Measurements from ENCODE around the gene GUCY1A1. TPM values are rescaled to one million over a fixed set of nuclear protein-coding genes. Genes with fewer than 3 reads are reported as not detected.

Gene GUCY1A1
- polyA plus RNA-seq, 1 donor from 2014 or later, result 13.6 TPM

DNA sequence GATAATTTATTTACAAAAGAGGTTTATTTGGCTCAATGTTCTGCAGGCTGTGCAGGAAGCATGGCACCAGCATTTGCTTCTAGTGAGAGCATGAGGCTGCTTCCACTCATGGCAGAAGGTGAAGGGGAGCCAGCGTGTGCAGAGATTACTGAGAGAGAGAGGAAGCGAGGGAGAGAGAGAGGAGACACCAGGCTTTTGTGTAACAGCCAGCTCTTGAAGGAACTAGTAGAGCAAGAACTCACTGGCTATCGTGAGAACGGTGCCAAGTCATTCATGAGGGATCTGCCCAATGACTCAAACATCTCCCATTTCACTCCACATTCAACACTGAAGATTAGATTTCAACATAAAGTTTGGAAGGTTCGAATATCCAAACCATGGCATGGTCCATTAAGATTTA lies 12.7 kb downstream of the GUCY1A1 start:
- Histone ChIP-seq H3K27ac (ENCODE audit: low read length) (no peak overlapping the region), H4K20me1 (ENCODE audit: insufficient read depth) (no peaks in the 10 kb centered on the region), H3K27me3 (ENCODE audit: insufficient read depth, low read depth, low read length) (no peaks in the 10 kb centered on the region), H3K36me3 (ENCODE audit: insufficient read depth, low read length) (no peaks in the 10 kb centered on the region), H3K9ac (ENCODE audit: low read length) (no peak overlapping the region), H3K4me3 (ENCODE audit: low read length) (no peak overlapping the region), H3F3A (ENCODE audit: insufficient read depth, low read length, poor library complexity, severe bottlenecking) (no peaks in the 10 kb centered on the region), H2AFZ (ENCODE audit: low read depth, low read length) (no peak overlapping the region), H3K9me3 (ENCODE audit: low read length) (no peaks in the 10 kb centered on the region), H3K9me2 (ENCODE audit: insufficient read depth, low read length) (no peaks in the 10 kb centered on the region), H3K79me2 (replicated peaks; ENCODE audit: insufficient read depth, low read length) (no peaks in the 10 kb centered on the region), H3K4me2 (ENCODE audit: low read length) (no peak overlapping the region)
- TF ChIP-seq, protein P1, sequence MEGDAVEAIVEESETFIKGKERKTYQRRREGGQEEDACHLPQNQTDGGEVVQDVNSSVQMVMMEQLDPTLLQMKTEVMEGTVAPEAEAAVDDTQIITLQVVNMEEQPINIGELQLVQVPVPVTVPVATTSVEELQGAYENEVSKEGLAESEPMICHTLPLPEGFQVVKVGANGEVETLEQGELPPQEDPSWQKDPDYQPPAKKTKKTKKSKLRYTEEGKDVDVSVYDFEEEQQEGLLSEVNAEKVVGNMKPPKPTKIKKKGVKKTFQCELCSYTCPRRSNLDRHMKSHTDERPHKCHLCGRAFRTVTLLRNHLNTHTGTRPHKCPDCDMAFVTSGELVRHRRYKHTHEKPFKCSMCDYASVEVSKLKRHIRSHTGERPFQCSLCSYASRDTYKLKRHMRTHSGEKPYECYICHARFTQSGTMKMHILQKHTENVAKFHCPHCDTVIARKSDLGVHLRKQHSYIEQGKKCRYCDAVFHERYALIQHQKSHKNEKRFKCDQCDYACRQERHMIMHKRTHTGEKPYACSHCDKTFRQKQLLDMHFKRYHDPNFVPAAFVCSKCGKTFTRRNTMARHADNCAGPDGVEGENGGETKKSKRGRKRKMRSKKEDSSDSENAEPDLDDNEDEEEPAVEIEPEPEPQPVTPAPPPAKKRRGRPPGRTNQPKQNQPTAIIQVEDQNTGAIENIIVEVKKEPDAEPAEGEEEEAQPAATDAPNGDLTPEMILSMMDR (IDR thresholded peaks at IDR 0.05; ENCODE audit: poor library complexity, severe bottlenecking), result no peak
- TF ChIP-seq POLR2AphosphoS5 (IDR thresholded peaks at IDR 0.05) (no peak), SMC3 (conservative IDR thresholded peaks at IDR 0.05; ENCODE audit: poor library complexity) (no peak), MXI1 (conservative IDR thresholded peaks at IDR 0.05; ENCODE audit: poor library complexity, severe bottlenecking) (no peak), RAD21 (conservative IDR thresholded peaks at IDR 0.05) (no peak)

DNA sequence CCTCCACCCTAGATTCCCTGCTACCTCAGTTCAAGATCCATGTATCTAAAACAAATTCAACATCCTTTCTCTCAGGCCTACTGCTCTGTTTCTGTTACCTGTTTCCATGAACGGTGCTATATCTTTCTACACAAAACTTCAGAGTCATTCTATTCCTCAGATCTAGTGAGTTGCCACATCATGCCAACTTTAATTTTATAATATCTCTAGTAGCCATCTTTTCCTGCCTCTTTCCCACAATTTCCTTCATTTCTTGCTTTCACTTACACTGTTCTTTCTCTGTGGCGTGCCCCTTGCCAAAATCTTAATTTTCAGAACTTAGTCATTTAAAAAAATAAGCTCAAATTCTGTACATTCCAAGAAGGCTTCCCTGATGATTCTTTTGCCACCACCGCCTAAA lies 15.2 kb downstream of the GUCY1A1 start:
- Histone ChIP-seq H2AFZ (ENCODE audit: low read depth, low read length) (no peak overlapping the region), H3K79me2 (replicated peaks; ENCODE audit: insufficient read depth, low read length) (no peaks in the 10 kb centered on the region), H3K9me3 (ENCODE audit: low read length) (no peaks in the 10 kb centered on the region), H3K4me2 (ENCODE audit: low read length) (no peak overlapping the region), H3K9me2 (ENCODE audit: insufficient read depth, low read length) (no peaks in the 10 kb centered on the region), H4K20me1 (ENCODE audit: insufficient read depth) (no peaks in the 10 kb centered on the region), H3K27me3 (ENCODE audit: insufficient read depth, low read depth, low read length) (no peaks in the 10 kb centered on the region), H3K4me3 (ENCODE audit: low read length) (no peak overlapping the region), H3F3A (ENCODE audit: insufficient read depth, low read length, poor library complexity, severe bottlenecking) (no peaks in the 10 kb centered on the region), H3K36me3 (ENCODE audit: insufficient read depth, low read length) (no peaks in the 10 kb centered on the region), H3K9ac (ENCODE audit: low read length) (no peak overlapping the region), H3K27ac (ENCODE audit: low read length) (no peak overlapping the region)
- no peak for TF ChIP-seq POLR2AphosphoS5 (IDR thresholded peaks at IDR 0.05)
- TF ChIP-seq, protein P1 (IDR thresholded peaks at IDR 0.05; ENCODE audit: poor library complexity, severe bottlenecking), result no peak
- TF ChIP-seq RAD21 (conservative IDR thresholded peaks at IDR 0.05), result no peak
- TF ChIP-seq MXI1 (conservative IDR thresholded peaks at IDR 0.05; ENCODE audit: poor library complexity, severe bottlenecking), result no peak
- no peak for TF ChIP-seq EZH2 (IDR thresholded peaks at IDR 0.05; ENCODE audit: borderline replicate concordance, insufficient read depth, low read length, poor library complexity, severe bottlenecking)
- TF ChIP-seq EP300 (conservative IDR thresholded peaks at IDR 0.05; ENCODE audit: poor library complexity, severe bottlenecking), result no peak
- TF ChIP-seq, protein P2, sequence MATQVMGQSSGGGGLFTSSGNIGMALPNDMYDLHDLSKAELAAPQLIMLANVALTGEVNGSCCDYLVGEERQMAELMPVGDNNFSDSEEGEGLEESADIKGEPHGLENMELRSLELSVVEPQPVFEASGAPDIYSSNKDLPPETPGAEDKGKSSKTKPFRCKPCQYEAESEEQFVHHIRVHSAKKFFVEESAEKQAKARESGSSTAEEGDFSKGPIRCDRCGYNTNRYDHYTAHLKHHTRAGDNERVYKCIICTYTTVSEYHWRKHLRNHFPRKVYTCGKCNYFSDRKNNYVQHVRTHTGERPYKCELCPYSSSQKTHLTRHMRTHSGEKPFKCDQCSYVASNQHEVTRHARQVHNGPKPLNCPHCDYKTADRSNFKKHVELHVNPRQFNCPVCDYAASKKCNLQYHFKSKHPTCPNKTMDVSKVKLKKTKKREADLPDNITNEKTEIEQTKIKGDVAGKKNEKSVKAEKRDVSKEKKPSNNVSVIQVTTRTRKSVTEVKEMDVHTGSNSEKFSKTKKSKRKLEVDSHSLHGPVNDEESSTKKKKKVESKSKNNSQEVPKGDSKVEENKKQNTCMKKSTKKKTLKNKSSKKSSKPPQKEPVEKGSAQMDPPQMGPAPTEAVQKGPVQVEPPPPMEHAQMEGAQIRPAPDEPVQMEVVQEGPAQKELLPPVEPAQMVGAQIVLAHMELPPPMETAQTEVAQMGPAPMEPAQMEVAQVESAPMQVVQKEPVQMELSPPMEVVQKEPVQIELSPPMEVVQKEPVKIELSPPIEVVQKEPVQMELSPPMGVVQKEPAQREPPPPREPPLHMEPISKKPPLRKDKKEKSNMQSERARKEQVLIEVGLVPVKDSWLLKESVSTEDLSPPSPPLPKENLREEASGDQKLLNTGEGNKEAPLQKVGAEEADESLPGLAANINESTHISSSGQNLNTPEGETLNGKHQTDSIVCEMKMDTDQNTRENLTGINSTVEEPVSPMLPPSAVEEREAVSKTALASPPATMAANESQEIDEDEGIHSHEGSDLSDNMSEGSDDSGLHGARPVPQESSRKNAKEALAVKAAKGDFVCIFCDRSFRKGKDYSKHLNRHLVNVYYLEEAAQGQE (IDR thresholded peaks at IDR 0.05; ENCODE audit: borderline replicate concordance), result no peak
- no peak for TF ChIP-seq TAF1 (IDR thresholded peaks at IDR 0.05; ENCODE audit: low read depth)
- TF ChIP-seq SMC3 (conservative IDR thresholded peaks at IDR 0.05; ENCODE audit: poor library complexity), result no peak

All from neural cell (in vitro differentiated cells).